K562 (cell line): Measurements from ENCODE around the gene PRR14L. TPM values are rescaled to one million over a fixed set of nuclear protein-coding genes. Genes with fewer than 3 reads are reported as not detected.

Experiments
- BHLHE40 ChIP-seq: IDR thresholded peaks from 2 replicates; pipeline ENCODE4 v1.6.1; 2011; ENCODE audit warnings: low read length, improper control_type of control experiment
- CAMTA2 ChIP-seq: fragments of 250-450 bp; sonication (Bioruptor Pico); conservative IDR thresholded peaks from 2 replicates; pipeline ENCODE4 v1.5.1; 2022
- CBX3 ChIP-seq, 2 experiments: IDR thresholded peaks; 1 replicate in 1 of 2; 2 replicates in 1 of 2; pipeline ENCODE4 v1.6.1; 2012; ENCODE audit warnings: inconsistent platforms in 2 of 2, low read length in 2 of 2, borderline replicate concordance in 1 of 2, control low read depth in 1 of 2
- CXXC5 ChIP-seq: fragments of 250-450 bp; sonication (Bioruptor Pico); IDR thresholded peaks from 2 replicates; pipeline ENCODE4 v1.8.0; 2022; ENCODE audit warnings: inconsistent platforms, mild to moderate bottlenecking, moderate library complexity
- E2F3 ChIP-seq: fragments of 250-450 bp; sonication (Bioruptor Pico); IDR thresholded peaks from 2 replicates; pipeline ENCODE4 v1.4.0; 2020; ENCODE audit warnings: mild to moderate bottlenecking
- FOSL1 ChIP-seq: fragments of 200-800 bp; sonication (Bioruptor generic); conservative IDR thresholded peaks from 2 replicates; pipeline ENCODE4 v1.6.1; 2016; ENCODE audit warnings: missing genetic modification characterization, missing compliant biosample characterization
- GABPB2 ChIP-seq: fragments of 250-450 bp; sonication (Bioruptor Pico); conservative IDR thresholded peaks from 2 replicates; pipeline ENCODE4 v1.5.1; 2021; ENCODE audit warnings: mild to moderate bottlenecking
- ILK ChIP-seq: fragments of 450-650 bp; IDR thresholded peaks from 2 replicates; pipeline ENCODE4 v1.6.1; 2016; ENCODE audit warnings: missing genetic modification characterization, low read depth, mild to moderate bottlenecking, missing compliant biosample characterization, moderate library complexity, borderline replicate concordance
- MCM2 ChIP-seq: fragments of 450-650 bp; IDR thresholded peaks from 2 replicates; pipeline ENCODE4 v1.6.1; 2017; ENCODE audit warnings: low read depth, mild to moderate bottlenecking
- MTA3 ChIP-seq: fragments of 450-650 bp; formaldehyde crosslinking; IDR thresholded peaks from 2 replicates; pipeline ENCODE4 v1.6.1; 2017; ENCODE audit warnings: mild to moderate bottlenecking, borderline replicate concordance
- PKNOX1 ChIP-seq: fragments of 450-650 bp; IDR thresholded peaks from 2 replicates; pipeline ENCODE4 v1.6.1; 2016
- RBM25 ChIP-seq: fragments of 200-400 bp; formaldehyde crosslinking; IDR thresholded peaks from 2 replicates; pipeline ENCODE4 v1.6.1; 2018; ENCODE audit warnings: low read length, low read depth, moderate library complexity; ENCODE audit not compliant: severe bottlenecking
- RNF219 ChIP-seq: fragments of 250-450 bp; sonication (Bioruptor Pico); IDR thresholded peaks from 2 replicates; pipeline ENCODE4 v1.5.0; 2022; ENCODE audit warnings: mild to moderate bottlenecking
- SNAPC5 ChIP-seq: fragments of 250-450 bp; sonication (Bioruptor Pico); IDR thresholded peaks from 2 replicates; pipeline ENCODE4 v1.8.0; 2021; ENCODE audit warnings: moderate library complexity, mild to moderate bottlenecking, inconsistent platforms
- STAG1 ChIP-seq: sonication (generic); formaldehyde crosslinking; IDR thresholded peaks from 2 replicates; pipeline ENCODE4 v1.5.0; 2020; ENCODE audit warnings: missing genetic modification reagents, borderline replicate concordance
- ZC3H8 ChIP-seq: fragments of 450-650 bp; IDR thresholded peaks from 2 replicates; pipeline ENCODE4 v1.6.1; 2017
- ZFP30 ChIP-seq: fragments of 250-450 bp; sonication (Bioruptor Pico); IDR thresholded peaks from 2 replicates; pipeline ENCODE4 v1.8.0; 2022; ENCODE audit warnings: moderate library complexity, mild to moderate bottlenecking, inconsistent platforms, borderline replicate concordance
- ZFX ChIP-seq: sonication (generic); formaldehyde crosslinking; IDR thresholded peaks from 2 replicates; pipeline ENCODE4 v1.8.0; 2022; ENCODE audit warnings: mild to moderate bottlenecking, missing genetic modification reagents, moderate library complexity
- ZNF217 ChIP-seq: sonication (generic); formaldehyde crosslinking; IDR thresholded peaks from 2 replicates; pipeline ENCODE4 v1.8.0; 2022; ENCODE audit warnings: mild to moderate bottlenecking, missing genetic modification reagents
- ZNF274 ChIP-seq: IDR thresholded peaks from 2 replicates; pipeline ENCODE4 v1.6.1; 2011; ENCODE audit warnings: low read depth, mild to moderate bottlenecking, low read length, moderate library complexity, borderline replicate concordance
- ZNF592 ChIP-seq: fragments of 450-650 bp; IDR thresholded peaks from 2 replicates; pipeline ENCODE4 v1.6.1; 2017; ENCODE audit warnings: antibody characterized with exemption, mild to moderate bottlenecking
- ZNF707 ChIP-seq: fragments of 250-450 bp; sonication (Bioruptor Pico); conservative IDR thresholded peaks from 2 replicates; pipeline ENCODE4 v1.8.0; 2022; ENCODE audit warnings: inconsistent platforms, mild to moderate bottlenecking, moderate library complexity
- polyA plus RNA-seq, 8 experiments: library from polyadenylated mRNA; depleted of rRNA in 4 of 8; stranded (reverse) in 5 of 8; unstranded in 3 of 8; fragments of >200 nt; fragmentation: Nextera tagmentation in 2 of 8; fragmentation: Illumina TruSeq in 1 of 8; extraction: Ambion mirVana in 2 of 8; extraction: Trizol in 1 of 8; gene quantifications; 2 replicates each; pipeline versions ENCODE4 v1.2.1 to v1.2.3, GENCODE V29; 2011 to 2014; ENCODE audit warnings: inconsistent platforms in 1 of 8, missing spikeins in 1 of 8
- total RNA-seq, 7 experiments: library from RNA; depleted of rRNA in 6 of 7; stranded (reverse); fragments of >200 nt in 6 of 7; fragmentation: Illumina TruSeq in 2 of 7; extraction: Trizol in 2 of 7; gene quantifications; 2 replicates each; pipeline versions ENCODE4 v1.2.1 to v1.2.3, GENCODE V29; 2011 to 2021; ENCODE audit warnings: low replicate concordance in 1 of 7

PRR14L gene
- total and polyA plus RNA-seq, 9 of the 15 experiments (the other 6 are each of a cell fraction or from before 2014, with no cell fraction given): 2.8 to 36.3 (median 12.3) TPM

GRCh38 chr22:31661851-31662667 lies 87.9 kb downstream of the PRR14L start, which contains the start of gene PISD (continued):
- TF ChIP-seq RNF219 (CRISPR knock-in tag): no peak
- no peak for TF ChIP-seq ZNF592
- TF ChIP-seq ZNF707 (CRISPR knock-in tag): no peak
- TF ChIP-seq GABPB2 (CRISPR knock-in tag): no peak
- TF ChIP-seq ZC3H8: no peak
- TF ChIP-seq ILK (tag): no peak
- no peak for TF ChIP-seq STAG1 (CRISPR knock-in tag)
- peak; percentile 74 for TF ChIP-seq FOSL1 (tag)
- no peak for TF ChIP-seq ZNF274
- TF ChIP-seq ZFP30 (CRISPR knock-in tag): no peak
- no peak for TF ChIP-seq ZNF217 (CRISPR knock-in tag)
- peak; percentile 42; the same call in 1 of the 2 replicates for TF ChIP-seq MTA3
- TF ChIP-seq CBX3 (IDR thresholded peaks at IDR 0.05; ENCODE audit: borderline replicate concordance in 1 of 2, low read length in 2 of 2): no peak
- no peak for TF ChIP-seq MCM2
- no peak for TF ChIP-seq ZFX
- TF ChIP-seq BHLHE40: peak; percentile 39
- no peak for TF ChIP-seq SNAPC5 (CRISPR knock-in tag)
- TF ChIP-seq RBM25: no peak
- no peak for TF ChIP-seq PKNOX1
- TF ChIP-seq E2F3 (CRISPR knock-in tag): no peak
- peak; percentile 54; the same call in 1 of the 2 replicates for TF ChIP-seq CXXC5 (CRISPR knock-in tag)
- no peak for TF ChIP-seq CAMTA2 (CRISPR knock-in tag)
